ENCODE measurements around the gene C3. TPM values are rescaled to one million over a fixed set of nuclear protein-coding genes. Genes with fewer than 3 reads are reported as not detected.

C3 gene
- total RNA-seq, 2 donors from 2014 or later: 320 to 382 TPM

DNA sequence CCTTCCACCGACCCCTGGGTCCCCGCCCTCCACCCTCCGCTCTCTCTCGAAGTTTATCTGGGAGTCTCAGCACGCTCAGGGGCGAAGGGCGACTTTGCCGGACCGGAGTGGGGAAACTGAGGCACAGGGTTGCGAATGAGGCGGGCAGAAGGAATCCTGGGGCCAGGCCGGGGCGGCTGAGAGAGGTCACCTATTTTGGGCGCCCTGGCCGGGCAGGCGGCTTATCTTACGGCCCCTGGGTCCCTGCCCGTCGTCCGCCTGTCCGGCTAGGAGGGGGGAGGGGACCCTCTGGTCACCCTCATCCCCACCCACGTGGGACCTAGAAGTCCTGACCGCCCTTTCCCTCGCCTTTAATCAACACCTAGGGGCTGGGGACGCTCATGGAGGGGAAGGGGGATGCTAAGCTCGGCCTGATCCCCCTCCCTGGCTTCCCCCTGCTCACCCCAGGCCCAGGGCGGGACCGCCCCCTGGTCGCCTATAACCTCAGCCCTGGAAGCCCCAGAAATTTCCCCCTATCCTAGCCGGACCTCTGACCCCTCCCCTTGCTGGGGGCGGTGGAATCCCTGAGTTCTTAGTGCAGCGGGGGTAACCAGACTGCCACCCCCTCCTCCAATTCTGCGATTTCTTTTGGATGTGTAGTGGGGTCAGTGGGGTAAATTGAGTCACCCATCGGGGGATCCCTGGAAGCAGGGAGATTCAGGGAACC lies 19.6 kb upstream of the C3 start:
- no peak for TF ChIP-seq CTCF (IDR thresholded peaks at IDR 0.05)
- TF ChIP-seq POLR2A (IDR thresholded peaks at IDR 0.05): no peak
- whole genome bisulfite sequencing, 2 donors: 0% methylated on average over 13 to 34 of the region's 34 CpGs
- peak overlapping the region; percentile 42 to 73 for H3K4me3 ChIP-seq
- intact Hi-C loops (cut with DNase I): loop anchor here (10.0 kb wide), 2 partner anchors 125 to 225 kb away; no protein-coding TSS in a partner anchor
- peaks cover 55% of the 10 kb centered on the region for H3K4me1 ChIP-seq
- no peaks in the 10 kb centered on the region for H3K27me3 ChIP-seq
- H3K27ac ChIP-seq: peak overlapping the region; percentile 81 to 95 (median 88)
- no peaks in the 10 kb centered on the region for H3K36me3 ChIP-seq (replicated peaks in 1 of 2; ENCODE audit: insufficient read depth in 1 of 2, low read depth in 2 of 2)
- DNase-seq: peak in 3 of 4 donors; percentile 44 to 51 (median 50)
- no peaks in the 10 kb centered on the region for H3K9me3 ChIP-seq
- ATAC-seq: no peak

GRCh38 chr19:6739390-6739882 lies 19.0 kb upstream of the C3 start, which contains the start of gene TRIP10:
Gene TRIP10 (plus strand): TSS chr19:6739680. CDS start chr19:6739762, 82 bp downstream.
- H3K36me3 ChIP-seq (replicated peaks in 1 of 2; ENCODE audit: insufficient read depth in 1 of 2, low read depth in 2 of 2): no peaks in the 10 kb centered on the region
- DNase-seq: peak; percentile 88 to 93 (median 88)
- H3K27me3 ChIP-seq: no peaks in the 10 kb centered on the region
- 1% methylated on average over 21 to 30 of the region's 47 CpGs for whole genome bisulfite sequencing, 2 donors
- intact Hi-C loops (cut with DNase I): no loop called here
- H3K4me3 ChIP-seq: peak within 1 kb of the TSS; percentile 42 to 73
- H3K4me1 ChIP-seq: peaks cover 50% of the 10 kb centered on the region
- ATAC-seq: peak; percentile 33
- no peak for TF ChIP-seq CTCF (IDR thresholded peaks at IDR 0.05)
- peak in 2 of 3 donors; percentile 53 to 71 for TF ChIP-seq POLR2A (IDR thresholded peaks at IDR 0.05)
- no peaks in the 10 kb centered on the region for H3K9me3 ChIP-seq
- peak within 1 kb of the TSS; percentile 86 to 95 (median 93) for H3K27ac ChIP-seq

DNA sequence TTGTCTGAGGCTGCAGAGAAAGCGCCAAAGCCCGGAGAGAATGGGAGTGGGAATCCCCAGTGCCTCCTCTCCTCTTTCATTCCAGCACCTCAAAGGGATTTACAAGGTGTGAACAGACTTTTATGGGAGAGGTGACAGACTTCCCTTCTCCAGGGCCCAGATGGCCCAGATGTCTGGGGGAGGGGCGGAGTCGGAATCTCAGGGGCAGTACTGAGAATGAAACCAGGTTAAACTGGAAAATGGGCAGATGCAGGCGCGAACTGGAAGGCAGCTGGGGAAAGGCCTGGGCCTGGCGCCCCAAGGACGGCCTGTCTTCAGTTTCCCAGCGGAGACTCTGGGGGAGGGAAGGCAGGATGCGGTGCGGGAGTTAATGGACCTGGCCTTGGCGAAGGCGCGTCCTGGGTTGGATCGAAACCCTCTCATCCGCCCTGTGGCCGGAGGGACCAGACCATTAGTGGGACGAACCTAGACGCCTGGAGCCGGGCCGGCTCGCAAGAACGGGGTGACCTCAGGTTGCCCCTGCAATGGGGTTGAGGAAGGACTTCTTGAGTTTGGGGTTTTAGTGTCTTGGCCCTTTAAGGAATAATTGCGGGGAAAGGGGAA lies 18.4 kb upstream of the C3 start:
- intact Hi-C loops (cut with DNase I): no loop called here
- no peaks in the 10 kb centered on the region for H3K27me3 ChIP-seq
- H3K4me1 ChIP-seq: peaks cover 44% of the 10 kb centered on the region
- TF ChIP-seq POLR2A (IDR thresholded peaks at IDR 0.05) (no peak), CTCF (IDR thresholded peaks at IDR 0.05) (no peak)
- H3K4me3 ChIP-seq: no peak overlapping the region
- no peaks in the 10 kb centered on the region for H3K9me3 ChIP-seq
- peak overlapping the region; percentile 86 to 95 (median 93) for H3K27ac ChIP-seq
- 6 to 10% methylated on average over 23 to 24 of the region's 24 CpGs for WGBS, 2 donors
- DNase-seq: peak; percentile 47 to 63 (median 52)
- H3K36me3 ChIP-seq (replicated peaks in 1 of 2; ENCODE audit: insufficient read depth in 1 of 2, low read depth in 2 of 2): peaks cover 0 to 2% of the 10 kb centered on the region in 2 donors
- no peak for ATAC-seq

DNA sequence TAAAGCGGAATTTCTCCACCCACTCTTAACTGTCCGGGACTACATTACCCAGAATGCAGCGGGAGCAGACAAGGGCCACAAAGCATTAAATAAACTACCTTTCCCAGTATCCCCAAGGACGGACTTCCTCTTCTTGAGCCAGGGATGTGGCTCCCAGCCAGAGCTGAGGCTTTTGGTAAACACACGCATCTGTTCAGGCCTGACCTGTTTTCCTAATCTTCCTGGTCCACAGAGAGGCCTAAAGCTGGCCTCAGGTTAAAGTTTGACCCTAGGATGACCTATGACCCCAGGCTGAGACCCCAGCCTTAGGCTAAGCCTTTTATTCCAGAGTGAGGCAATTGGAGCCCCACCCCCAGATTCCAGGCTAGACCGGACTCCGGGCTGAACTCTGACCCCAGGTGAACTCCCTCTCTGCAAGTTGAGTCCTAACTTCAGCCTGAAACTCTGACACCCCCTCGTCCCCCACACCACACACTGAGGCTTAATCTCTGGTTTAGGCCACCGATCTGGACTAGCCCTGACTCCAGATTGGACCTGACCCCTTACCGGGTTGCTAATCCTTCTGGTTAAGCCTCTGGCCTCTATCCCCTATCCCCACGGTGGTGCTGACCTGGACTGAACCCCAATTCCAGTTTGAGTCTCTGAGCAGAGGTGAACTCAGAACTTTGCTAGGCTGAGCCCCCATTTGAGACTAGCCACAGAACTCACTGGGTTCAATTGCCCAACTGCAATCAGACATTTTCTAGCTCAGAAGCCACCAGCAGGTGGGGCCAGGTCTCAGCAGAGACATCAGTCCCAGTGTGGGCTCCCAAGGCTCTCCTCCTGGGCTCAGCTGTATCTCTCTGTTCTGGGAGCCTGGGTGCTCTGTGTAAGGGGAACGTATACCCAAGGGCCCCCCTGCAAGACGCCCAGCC lies 17.7 kb upstream of the C3 start:
- DNase-seq (peak; percentile 99 to 100 (median 100)), ATAC-seq (peak; percentile 20)
- intact Hi-C loops (cut with DNase I): no loop called here
- peak; percentile 27 to 77 (median 67) for TF ChIP-seq CTCF (IDR thresholded peaks at IDR 0.05)
- no peak for TF ChIP-seq POLR2A (IDR thresholded peaks at IDR 0.05)
- H3K4me3 ChIP-seq: no peak overlapping the region
- peak overlapping the region; percentile 86 to 95 (median 93) for H3K27ac ChIP-seq
- peaks cover 43% of the 10 kb centered on the region for H3K4me1 ChIP-seq
- WGBS, 2 donors: 0 to 11% methylated on average over 7 to 13 of the region's 13 CpGs
- H3K36me3 ChIP-seq (replicated peaks in 1 of 2; ENCODE audit: insufficient read depth in 1 of 2, low read depth in 2 of 2): peaks cover 0 to 2% of the 10 kb centered on the region in 2 donors
- no peaks in the 10 kb centered on the region for H3K27me3 ChIP-seq
- H3K9me3 ChIP-seq: no peaks in the 10 kb centered on the region
